GM19351 (cell line): ENCODE data around the gene SFXN1.
"Not testable (repeated sequence)": the region's sequence is repeated elsewhere in the genome, so short reads cannot be mapped to it uniquely, and the experiment has no call there.

Experiments
- ATAC-seq: cut with Tn5 transposase; IDR thresholded peaks from one replicate; pipeline ENCODE4 v1.9.1; 2021; ENCODE audit warnings: mild to moderate bottlenecking, moderate library complexity; ENCODE audit not compliant: unreplicated experiment

SFXN1 gene, protein sequence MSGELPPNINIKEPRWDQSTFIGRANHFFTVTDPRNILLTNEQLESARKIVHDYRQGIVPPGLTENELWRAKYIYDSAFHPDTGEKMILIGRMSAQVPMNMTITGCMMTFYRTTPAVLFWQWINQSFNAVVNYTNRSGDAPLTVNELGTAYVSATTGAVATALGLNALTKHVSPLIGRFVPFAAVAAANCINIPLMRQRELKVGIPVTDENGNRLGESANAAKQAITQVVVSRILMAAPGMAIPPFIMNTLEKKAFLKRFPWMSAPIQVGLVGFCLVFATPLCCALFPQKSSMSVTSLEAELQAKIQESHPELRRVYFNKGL

GRCh38 chr5:175478384-175479124 lies at the start of gene SFXN1:
SFXN1 (plus strand) TSS chr5:175478560; CDS start chr5:175492104, 13,544 bp downstream.
- ATAC-seq: peak; percentile 87

- ATAC-seq: no peak
These were observed 43.6 kb upstream of the SFXN1 start for GRCh38 chr5:175434800-175435199.

- ATAC-seq: no peak
These were observed 42.0 kb upstream of the SFXN1 start for GRCh38 chr5:175436359-175436758.

- no peak for ATAC-seq
These were observed 40.0 kb upstream of the SFXN1 start for GRCh38 chr5:175438234-175438857.

GRCh38 chr5:175443514-175444059 lies 34.8 kb upstream of the SFXN1 start:
- ATAC-seq: no peak

DNA sequence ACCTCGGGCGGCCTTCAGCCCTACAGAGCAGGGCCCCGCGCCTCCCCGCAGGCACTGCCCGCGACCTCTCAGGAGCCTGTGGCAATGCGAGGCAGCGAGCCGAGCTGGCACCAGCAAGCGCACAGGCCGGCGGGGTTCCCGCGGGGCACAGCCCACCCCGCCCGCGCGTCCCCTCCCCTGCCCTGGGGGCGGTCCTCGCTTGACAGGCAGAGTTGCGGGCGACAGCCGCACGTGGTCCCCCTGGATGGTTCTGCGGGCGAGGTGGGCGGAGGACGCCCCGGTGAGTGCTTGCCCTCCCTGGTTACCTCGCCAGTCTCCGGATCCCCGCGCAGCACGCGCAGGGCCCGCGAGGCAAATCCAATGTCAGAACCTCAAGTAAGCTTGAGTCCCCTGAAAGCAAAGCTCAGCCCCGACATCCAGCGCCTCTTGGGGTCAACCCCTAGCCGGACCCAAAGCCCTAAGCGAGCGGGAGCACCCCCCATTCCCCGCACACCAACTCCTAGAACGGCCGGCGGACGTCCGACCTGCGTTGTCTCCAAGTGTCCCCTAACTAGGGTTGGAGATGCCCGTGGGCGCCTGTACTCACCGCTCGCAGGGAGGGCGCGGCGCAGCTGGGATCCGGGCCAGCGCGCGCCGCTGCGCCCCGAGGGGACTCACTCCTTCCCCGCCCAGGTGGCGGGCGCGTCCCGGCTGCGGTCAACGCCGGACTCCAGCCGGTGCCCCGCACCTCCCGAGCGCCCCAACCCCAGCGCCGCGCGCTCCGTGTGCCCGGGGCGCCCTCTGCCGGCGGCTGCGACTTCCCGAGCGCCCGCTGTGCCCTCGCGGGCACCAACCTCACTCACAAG lies 34.1 kb upstream of the SFXN1 start, which contains the start of gene DRD1:
DRD1 (minus strand) TSS at position 123 of the 845 bp plus-strand sequence. CDS start 1,083 bp downstream, outside the sequence.
- peak; percentile 74 for ATAC-seq

DNA sequence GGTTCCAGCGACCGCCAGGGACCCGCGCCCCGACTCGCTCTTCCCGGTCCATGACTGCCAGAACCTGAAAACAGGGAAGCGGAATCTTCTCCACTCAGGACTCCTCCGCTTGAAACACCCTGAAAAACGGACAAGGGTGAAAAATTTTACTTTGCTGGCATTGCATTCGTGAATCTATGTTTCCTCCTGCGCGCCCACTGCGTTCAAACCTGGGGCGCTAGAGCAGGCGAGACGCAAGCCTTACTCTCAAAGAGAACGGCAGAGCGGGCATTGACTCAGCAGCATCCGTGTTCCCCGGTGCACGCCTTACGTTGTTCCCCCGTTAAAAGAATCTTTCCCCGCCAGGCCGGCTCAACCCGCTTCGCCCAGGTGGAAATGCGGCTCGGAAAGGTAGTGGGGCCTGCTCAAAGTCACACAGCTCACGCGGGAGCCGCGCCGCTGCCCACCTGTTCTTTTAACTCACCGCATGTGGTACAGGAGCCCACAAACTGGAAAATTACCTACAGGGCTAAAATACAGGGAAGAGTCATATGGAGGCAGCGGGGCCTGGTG lies 33.4 kb upstream of the SFXN1 start:
- ATAC-seq: no peak

- ATAC-seq: not testable (repeated sequence)
These were observed 32.0 kb upstream of the SFXN1 start for GRCh38 chr5:175446378-175446777.

DNA sequence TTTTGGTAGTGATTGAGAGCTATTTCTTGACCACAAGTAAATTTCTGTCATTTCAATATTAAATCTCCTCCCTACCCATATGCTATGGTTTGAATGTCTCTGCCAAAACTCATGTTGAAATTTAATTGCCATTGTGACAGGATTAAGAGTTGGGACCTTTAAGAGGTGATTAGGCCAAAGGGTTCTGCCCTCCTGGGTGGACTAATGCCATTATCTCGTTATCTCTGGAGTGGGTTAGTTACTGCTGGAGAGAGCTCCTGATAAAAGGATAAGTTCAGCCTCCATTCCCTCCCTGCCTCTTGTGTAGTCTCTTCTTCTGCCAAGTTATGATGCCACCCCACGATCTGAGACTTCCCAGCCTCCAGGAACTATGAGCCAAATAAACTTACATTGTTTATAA lies 30.8 kb upstream of the SFXN1 start:
- ATAC-seq: no peak

- no peak for ATAC-seq
These were observed 30.1 kb upstream of the SFXN1 start for GRCh38 chr5:175448276-175448675.

GRCh38 chr5:175452166-175452565 lies 26.2 kb upstream of the SFXN1 start:
- ATAC-seq: no peak

- ATAC-seq: not testable (repeated sequence)
These were observed 24.0 kb upstream of the SFXN1 start for GRCh38 chr5:175454338-175454737.

DNA sequence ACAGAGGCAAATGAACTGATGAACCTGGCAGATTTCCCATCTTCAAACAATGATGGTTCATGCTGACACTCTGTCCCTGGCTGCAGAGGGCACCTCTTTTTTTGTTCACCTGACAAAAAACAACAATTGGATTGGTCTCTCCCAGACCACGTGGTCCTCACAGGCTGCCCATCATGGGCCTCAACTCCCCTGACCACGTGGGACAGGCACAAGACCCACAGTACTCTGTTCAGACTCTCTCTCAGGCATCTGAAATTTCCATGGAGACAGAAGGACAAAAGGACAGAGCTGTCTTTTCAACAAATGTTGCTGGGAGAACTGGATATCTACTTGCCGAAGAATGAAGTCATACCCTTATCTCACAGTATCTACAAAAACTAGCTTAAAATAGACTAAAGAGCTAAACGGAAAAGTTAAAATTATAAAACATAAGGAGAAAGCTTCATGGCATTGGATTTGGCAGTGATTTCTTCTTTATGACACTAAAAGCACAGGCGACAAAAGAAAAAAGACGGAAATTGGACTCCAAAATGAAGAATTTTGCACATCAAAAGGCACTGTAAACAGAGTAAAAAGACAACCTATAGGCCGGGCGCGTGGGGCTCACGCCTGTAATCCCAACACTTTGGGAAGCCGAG lies 22.1 kb upstream of the SFXN1 start:
- no peak for ATAC-seq

DNA sequence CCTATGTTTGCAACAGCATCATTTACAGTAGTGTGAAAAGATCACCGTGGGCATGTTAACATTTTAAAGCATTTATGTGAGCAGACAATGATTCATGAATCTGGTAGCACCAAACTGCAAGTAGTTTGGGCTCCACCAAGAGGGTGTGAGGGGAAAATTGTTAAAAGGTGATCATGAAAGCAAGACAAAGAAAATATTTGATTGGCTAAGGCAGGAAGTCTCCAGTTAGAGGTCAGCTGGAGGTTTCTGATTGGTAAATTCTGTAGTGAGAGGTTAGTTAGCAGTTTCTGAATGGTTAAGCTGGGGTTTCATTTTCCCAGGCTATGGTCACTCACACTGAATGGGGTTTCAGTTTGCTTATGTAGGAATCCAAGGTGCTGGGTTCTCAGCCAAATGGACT lies 20.9 kb upstream of the SFXN1 start:
- ATAC-seq: peak; percentile 90

DNA sequence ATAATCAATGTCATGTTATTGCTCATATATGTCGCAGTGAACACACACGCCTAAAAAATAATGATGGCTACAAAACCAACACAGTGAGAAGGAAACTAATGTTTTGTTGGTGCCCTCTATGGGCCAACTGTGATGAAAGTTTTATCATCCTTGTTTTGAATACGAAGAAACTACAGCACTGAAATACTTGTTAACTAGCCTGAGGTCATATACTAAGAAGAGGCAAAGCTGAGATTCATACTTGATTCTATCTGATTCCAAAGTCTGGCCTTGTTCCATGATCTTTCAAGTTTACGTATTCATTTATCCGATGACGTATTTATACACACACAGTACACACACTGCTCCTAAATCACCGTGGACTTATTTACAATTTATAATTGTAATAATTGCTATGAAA lies 18.2 kb upstream of the SFXN1 start:
- no peak for ATAC-seq

- no peak for ATAC-seq
These were observed 17.8 kb upstream of the SFXN1 start for GRCh38 chr5:175460552-175460951.

DNA sequence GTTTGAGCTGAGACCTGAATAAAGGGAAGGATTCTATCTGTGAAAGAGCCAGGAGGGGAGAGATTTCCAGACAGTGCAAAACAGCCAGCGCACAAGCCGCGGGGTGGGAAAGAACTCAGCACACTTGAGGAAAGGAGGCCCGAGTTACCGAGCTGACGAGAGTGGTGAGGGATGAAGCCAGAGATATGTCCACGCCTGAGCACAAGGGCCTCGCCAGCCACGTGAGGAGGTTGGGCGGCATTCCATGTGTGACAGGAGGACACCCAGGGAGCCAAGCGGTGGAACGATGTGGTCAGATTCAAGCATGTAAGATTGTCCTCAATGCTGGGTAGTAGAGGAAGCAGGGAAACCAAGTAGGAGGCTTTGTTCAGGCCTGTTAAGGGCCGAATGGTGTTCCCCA lies 17.0 kb upstream of the SFXN1 start:
- ATAC-seq: no peak

DNA sequence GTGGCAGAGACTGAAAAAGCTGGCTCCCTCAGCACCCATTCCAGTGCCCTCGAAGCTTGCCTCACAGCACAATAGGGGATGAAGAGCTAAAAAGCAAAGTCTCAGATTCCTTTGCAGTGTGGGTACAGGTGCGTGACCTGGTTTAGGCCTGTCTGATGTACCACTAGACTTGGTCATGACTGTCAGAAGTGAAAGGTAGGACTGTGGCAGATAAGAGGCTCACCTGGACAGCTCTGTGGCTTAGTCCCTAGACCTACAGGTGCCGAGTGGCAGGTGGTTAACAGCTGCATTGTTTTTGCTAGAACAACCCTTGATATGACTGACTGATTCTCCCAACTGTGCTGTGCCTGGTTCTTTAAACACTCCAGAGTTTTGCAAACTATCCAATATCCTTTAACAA lies 14.7 kb upstream of the SFXN1 start:
- no peak for ATAC-seq

DNA sequence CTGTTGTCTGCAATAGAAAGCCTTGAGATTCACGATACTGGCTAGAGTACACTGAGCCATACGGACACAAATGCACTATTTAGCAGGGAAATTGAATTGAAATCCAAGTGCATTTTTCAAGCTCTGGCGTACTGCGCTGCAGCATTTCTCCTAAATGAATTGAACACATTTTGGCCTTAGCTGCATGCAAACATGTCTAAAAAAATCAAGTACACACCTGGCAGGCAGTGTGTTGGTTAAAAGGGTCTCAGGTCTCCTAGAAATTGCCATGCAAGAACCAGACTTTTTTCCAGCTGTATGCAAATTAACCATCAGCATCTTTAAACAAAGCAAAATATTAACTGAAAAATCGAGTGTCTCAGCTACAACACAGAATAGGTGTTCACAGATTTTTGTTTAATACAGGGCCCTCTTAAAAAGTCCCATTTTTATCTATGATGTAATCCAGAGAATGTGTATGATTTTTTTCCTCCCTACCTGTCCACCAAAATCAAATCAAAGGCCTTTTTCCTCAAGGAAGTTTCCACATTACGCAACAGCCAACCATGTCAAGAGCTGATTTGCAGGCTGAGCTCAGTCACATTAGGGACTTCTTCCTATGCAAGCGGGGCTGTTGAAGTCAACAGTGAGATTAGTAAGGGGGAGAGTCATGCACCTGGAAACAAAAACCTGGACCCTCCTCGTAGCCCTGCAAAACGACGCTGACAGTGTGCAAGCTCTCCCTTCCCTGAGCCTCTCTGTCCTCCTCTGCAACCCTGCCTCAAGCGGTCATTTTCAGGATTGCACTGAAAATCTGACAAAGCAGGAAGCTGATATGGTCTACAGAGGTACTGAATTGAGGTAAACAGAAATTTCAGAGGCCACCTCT lies 14.1 kb upstream of the SFXN1 start:
- ATAC-seq: peak; percentile 99
